ENCODE results near the gene UBE2E2. TPM values are rescaled to one million over a fixed set of nuclear protein-coding genes. Genes with fewer than 3 reads are reported as not detected.

UBE2E2 gene
- total and polyA plus RNA-seq, 2 experiments from 2014 or later, result 29.0 to 75.4 TPM

DNA sequence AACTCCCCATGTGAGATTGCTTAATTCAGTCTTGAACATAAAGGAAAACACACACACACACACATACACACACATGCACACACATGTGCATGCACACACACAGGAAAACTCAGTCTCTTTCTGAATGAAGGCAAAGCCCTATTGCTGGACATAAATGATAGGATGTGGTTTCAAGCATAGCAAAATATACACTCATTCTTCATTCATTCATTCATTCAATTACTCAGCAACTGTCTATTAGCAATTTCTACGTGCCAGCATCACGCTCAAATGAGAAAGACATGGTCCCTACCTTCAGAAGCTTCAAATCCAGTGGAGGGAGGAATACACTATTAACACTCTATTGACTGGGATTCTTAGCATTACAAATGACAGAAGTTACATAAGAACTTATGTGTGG lies 41.8 kb upstream of the UBE2E2 start:
- Histone ChIP-seq H3K4me2 (ENCODE audit: unreplicated experiment) (no peak overlapping the region), H3K9ac (no peak overlapping the region), H3K4me3 (no peak overlapping the region), H3K79me2 (ENCODE audit: insufficient read depth) (no peaks in the 10 kb centered on the region), H3K27ac (no peak overlapping the region), H2AFZ (no peak overlapping the region), H3K36me3 (ENCODE audit: low read depth) (no peaks in the 10 kb centered on the region), H4K20me1 (ENCODE audit: insufficient read depth) (no peaks in the 10 kb centered on the region), H3K9me2 (ENCODE audit: insufficient read depth) (no peaks in the 10 kb centered on the region), H3K9me3 (ENCODE audit: low read depth) (no peaks in the 10 kb centered on the region), H3K4me1 (ENCODE audit: insufficient read depth) (peaks cover 9% of the 10 kb centered on the region), H3K27me3 (replicated peaks; ENCODE audit: insufficient read depth) (0 out of 2 replicates have a peak, but pooled peaks cover 9% of the 10 kb centered on the region), H3F3A (ENCODE audit: insufficient read depth) (peaks cover 4% of the 10 kb centered on the region; the same call in 1 of the 2 replicates)
- WGBS, 2 experiments (ENCODE audit: low coverage in 1 of 2, low lambda C conversion rate in 2 of 2, missing lambda C conversion rate in 2 of 2), result 70 to 77% methylated on average over 2 of the region's 2 CpGs
- TF ChIP-seq EZH2phosphoT487 (IDR thresholded peaks at IDR 0.05; ENCODE audit: insufficient read depth, low read depth) (no peak), EZH2 (IDR thresholded peaks at IDR 0.05; ENCODE audit: insufficient read depth, poor library complexity, severe bottlenecking) (no peak)
- peak; percentile 17 for DNase-seq
- in situ Hi-C loops (cut with MboI), result no loop called here

DNA sequence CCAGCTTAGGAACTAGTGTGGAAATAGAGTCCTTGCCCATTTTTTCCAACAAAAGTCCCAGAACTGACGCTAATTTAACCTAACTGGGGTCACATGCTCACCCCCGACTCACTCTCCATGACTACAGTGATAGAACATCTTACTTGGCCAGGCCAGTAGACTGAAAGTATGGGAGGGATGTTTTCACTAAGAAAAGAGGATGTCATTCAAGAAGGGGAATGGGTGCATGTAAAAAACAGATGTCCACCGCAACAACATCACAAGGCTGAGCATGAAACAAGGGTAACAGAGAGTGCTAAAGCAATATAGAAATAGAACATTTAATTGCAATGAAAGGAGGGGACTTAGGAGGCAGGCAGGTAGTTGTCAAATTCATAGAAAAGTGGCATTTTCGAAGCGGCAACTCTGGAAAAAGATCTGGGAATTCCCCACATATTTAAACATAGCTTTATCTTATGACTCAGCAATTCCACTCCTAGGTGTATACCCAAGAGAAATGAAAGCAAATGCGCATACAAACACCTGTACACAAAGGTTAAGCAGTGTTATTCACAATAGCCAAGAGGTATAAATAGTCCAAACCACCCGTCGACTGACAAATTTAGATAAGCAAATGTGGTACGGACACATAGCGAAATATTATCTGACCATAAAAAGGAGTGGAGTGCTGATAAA lies 41.1 kb upstream of the UBE2E2 start:
- no peaks in the 10 kb centered on the region for H3K9me2 ChIP-seq (ENCODE audit: insufficient read depth)
- H3K27ac ChIP-seq, result no peak overlapping the region
- peaks cover 9% of the 10 kb centered on the region for H3K4me1 ChIP-seq (ENCODE audit: insufficient read depth)
- no peak overlapping the region for H3K9ac ChIP-seq
- TF ChIP-seq EZH2 (IDR thresholded peaks at IDR 0.05; ENCODE audit: insufficient read depth, poor library complexity, severe bottlenecking) (no peak), EZH2phosphoT487 (IDR thresholded peaks at IDR 0.05; ENCODE audit: insufficient read depth, low read depth) (no peak)
- no peak overlapping the region for H3K4me3 ChIP-seq
- 0 out of 2 replicates have a peak, but pooled peaks cover 9% of the 10 kb centered on the region for H3K27me3 ChIP-seq (replicated peaks; ENCODE audit: insufficient read depth)
- no peaks in the 10 kb centered on the region for H3K79me2 ChIP-seq (ENCODE audit: insufficient read depth)
- DNase-seq, result no peak
- H2AFZ ChIP-seq, result no peak overlapping the region
- in situ Hi-C loops (cut with MboI), result no loop called here
- H4K20me1 ChIP-seq (ENCODE audit: insufficient read depth), result no peaks in the 10 kb centered on the region
- H3K4me2 ChIP-seq (ENCODE audit: unreplicated experiment), result no peak overlapping the region
- H3K9me3 ChIP-seq (ENCODE audit: low read depth), result no peaks in the 10 kb centered on the region
- WGBS, 2 experiments (ENCODE audit: low coverage in 1 of 2, low lambda C conversion rate in 2 of 2, missing lambda C conversion rate in 2 of 2), result 96 to 98% methylated on average over 10 of the region's 10 CpGs
- H3K36me3 ChIP-seq (ENCODE audit: low read depth), result no peaks in the 10 kb centered on the region
- H3F3A ChIP-seq (ENCODE audit: insufficient read depth), result peaks cover 4% of the 10 kb centered on the region; the same call in 1 of the 2 replicates

DNA sequence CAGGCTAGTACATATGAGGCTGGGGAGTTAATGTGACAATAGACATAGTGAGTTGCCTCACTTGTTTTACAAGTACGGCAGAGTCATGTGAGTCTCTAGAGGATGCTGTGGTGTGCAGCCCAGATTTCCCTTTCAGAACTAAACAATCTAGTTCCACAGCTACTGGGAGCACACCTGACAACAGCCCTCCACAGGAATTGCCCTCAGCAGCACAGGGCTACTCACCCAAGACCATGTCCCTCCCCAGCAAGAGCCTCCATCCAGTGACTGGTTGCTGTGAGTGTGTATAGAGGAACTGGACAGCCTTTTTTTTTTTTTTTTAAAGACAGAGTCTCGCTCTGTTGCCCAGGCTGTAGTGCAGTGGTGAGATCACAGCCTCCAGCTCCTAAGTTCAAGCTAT lies 40.2 kb upstream of the UBE2E2 start:
- Histone ChIP-seq H3K27me3 (replicated peaks; ENCODE audit: insufficient read depth) (0 out of 2 replicates have a peak, but pooled peaks cover 9% of the 10 kb centered on the region), H3K79me2 (ENCODE audit: insufficient read depth) (no peaks in the 10 kb centered on the region), H2AFZ (no peak overlapping the region), H3K4me1 (ENCODE audit: insufficient read depth) (peaks cover 9% of the 10 kb centered on the region), H3K9me2 (ENCODE audit: insufficient read depth) (no peaks in the 10 kb centered on the region), H3K4me2 (ENCODE audit: unreplicated experiment) (no peak overlapping the region), H3K9ac (no peak overlapping the region), H3K4me3 (no peak overlapping the region), H4K20me1 (ENCODE audit: insufficient read depth) (no peaks in the 10 kb centered on the region), H3K9me3 (ENCODE audit: low read depth) (no peaks in the 10 kb centered on the region), H3F3A (ENCODE audit: insufficient read depth) (peaks cover 4% of the 10 kb centered on the region; the same call in 1 of the 2 replicates), H3K27ac (no peak overlapping the region), H3K36me3 (ENCODE audit: low read depth) (no peaks in the 10 kb centered on the region)
- WGBS, 2 experiments (ENCODE audit: low coverage in 1 of 2, low lambda C conversion rate in 2 of 2, missing lambda C conversion rate in 2 of 2), result 65 to 98% methylated on average over 2 of the region's 2 CpGs
- TF ChIP-seq EZH2 (IDR thresholded peaks at IDR 0.05; ENCODE audit: insufficient read depth, poor library complexity, severe bottlenecking) (no peak), EZH2phosphoT487 (IDR thresholded peaks at IDR 0.05; ENCODE audit: insufficient read depth, low read depth) (no peak)
- in situ Hi-C loops (cut with MboI), result no loop called here
- no peak for DNase-seq

DNA sequence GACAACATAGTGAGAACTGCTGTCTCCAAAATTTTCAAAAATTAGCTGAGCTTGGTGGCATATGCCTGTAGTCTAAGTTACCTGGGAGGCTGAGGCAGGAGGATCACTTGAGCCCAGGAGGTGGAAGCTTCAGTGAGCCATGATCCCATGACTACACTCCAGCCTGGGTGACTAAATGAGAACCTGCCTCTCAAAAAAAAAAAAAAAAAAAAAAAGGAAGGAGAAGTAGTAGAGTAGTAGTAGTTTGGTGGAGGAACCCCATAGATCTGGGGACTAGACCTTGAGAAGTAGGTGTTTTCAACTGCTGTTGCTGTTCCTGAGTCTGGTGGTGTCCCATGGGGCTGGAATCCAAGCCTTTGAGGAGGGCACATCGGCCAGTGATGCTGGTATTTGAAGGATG lies 38.4 kb upstream of the UBE2E2 start:
- no peaks in the 10 kb centered on the region for H3K9me3 ChIP-seq (ENCODE audit: low read depth)
- no peak overlapping the region for H3K4me3 ChIP-seq
- no peak overlapping the region for H3K27ac ChIP-seq
- TF ChIP-seq EZH2 (IDR thresholded peaks at IDR 0.05; ENCODE audit: insufficient read depth, poor library complexity, severe bottlenecking) (no peak), EZH2phosphoT487 (IDR thresholded peaks at IDR 0.05; ENCODE audit: insufficient read depth, low read depth) (no peak)
- H3F3A ChIP-seq (ENCODE audit: insufficient read depth), result peaks cover under 1% of the 10 kb centered on the region; the same call in 1 of the 2 replicates
- H3K79me2 ChIP-seq (ENCODE audit: insufficient read depth), result no peaks in the 10 kb centered on the region
- H4K20me1 ChIP-seq (ENCODE audit: insufficient read depth), result no peaks in the 10 kb centered on the region
- in situ Hi-C loops (cut with MboI), result no loop called here
- no peak for DNase-seq
- no peak overlapping the region for H3K9ac ChIP-seq
- no peaks in the 10 kb centered on the region for H3K9me2 ChIP-seq (ENCODE audit: insufficient read depth)
- H3K4me2 ChIP-seq (ENCODE audit: unreplicated experiment), result no peak overlapping the region
- no peaks in the 10 kb centered on the region for H3K36me3 ChIP-seq (ENCODE audit: low read depth)
- WGBS, 2 experiments (ENCODE audit: low coverage in 1 of 2, low lambda C conversion rate in 2 of 2, missing lambda C conversion rate in 2 of 2), result 75 to 76% methylated on average over 1 of the region's 1 CpG
- no peak overlapping the region for H2AFZ ChIP-seq
- H3K4me1 ChIP-seq (ENCODE audit: insufficient read depth), result peaks cover 4% of the 10 kb centered on the region
- H3K27me3 ChIP-seq (replicated peaks; ENCODE audit: insufficient read depth), result 0 out of 2 replicates have a peak, but pooled peaks cover 9% of the 10 kb centered on the region
